ENCODE measurements around the gene CTSA.

CTSA gene

GRCh38 chr20:45938727-45939438 lies 47.7 kb downstream of the CTSA start:
- no peak for DNase-seq (ENCODE audit: low read depth)

DNA sequence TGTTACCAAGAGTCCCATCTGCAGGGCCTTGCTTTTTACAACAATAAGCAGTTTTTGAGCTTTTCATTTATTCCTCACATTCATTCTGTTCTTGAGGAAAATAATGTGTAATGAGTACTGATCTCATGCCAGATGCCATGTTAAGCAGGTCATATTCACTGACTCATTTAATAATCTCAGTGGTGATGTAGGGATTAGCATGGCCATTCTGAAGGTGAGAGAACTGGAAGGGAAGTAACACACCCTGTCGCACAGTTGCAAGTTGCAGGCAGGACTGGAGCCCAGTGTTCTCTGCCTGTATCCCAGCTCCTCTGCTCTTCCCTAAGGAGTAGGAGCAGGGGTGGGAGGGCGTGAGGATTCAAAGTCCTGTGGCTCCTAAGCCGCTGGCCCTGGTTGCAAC lies 48.9 kb downstream of the CTSA start:
- no peak for DNase-seq (ENCODE audit: low read depth)

DNA sequence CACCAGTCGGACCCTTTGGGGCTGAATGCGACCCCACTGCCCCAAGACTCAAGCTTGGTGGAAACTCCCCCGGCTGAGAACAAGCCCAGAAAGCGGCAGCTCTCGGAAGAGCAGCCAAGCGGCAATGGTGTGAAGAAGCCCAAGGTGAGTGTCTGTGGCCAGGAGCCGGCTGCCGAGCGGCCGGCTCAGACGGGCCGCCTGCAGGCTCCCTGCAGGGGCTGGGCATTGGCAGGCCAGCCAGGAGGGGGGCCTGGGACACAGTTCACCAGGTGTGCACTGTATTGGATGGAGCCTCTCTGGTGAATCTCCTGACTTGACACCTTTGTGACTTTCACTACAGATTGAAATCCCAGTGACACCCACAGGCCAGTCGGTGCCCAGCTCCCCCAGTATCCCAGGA lies 49.3 kb downstream of the CTSA start:
- no peak for DNase-seq (ENCODE audit: low read depth)

DNA sequence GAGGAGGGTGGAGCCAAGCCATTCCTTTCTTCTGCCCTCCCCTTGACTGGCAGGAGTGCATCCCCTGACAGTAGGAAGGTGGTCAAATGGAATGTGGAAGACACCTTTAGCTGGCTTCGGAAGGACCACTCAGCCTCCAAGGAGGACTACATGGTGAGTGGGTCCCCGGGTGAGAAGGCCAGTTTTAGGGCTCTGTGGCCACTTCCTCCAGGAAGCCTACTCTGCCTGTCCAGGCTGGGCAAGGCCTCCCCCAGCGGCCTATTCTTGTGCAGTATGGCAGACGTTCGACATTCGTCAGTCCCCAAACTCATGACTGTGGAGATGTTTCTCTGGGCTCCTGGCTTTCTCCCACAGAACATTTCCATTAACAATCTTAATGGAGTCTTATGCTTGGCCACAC lies 52.5 kb downstream of the CTSA start:
- no peak for DNase-seq (ENCODE audit: low read depth)

DNA sequence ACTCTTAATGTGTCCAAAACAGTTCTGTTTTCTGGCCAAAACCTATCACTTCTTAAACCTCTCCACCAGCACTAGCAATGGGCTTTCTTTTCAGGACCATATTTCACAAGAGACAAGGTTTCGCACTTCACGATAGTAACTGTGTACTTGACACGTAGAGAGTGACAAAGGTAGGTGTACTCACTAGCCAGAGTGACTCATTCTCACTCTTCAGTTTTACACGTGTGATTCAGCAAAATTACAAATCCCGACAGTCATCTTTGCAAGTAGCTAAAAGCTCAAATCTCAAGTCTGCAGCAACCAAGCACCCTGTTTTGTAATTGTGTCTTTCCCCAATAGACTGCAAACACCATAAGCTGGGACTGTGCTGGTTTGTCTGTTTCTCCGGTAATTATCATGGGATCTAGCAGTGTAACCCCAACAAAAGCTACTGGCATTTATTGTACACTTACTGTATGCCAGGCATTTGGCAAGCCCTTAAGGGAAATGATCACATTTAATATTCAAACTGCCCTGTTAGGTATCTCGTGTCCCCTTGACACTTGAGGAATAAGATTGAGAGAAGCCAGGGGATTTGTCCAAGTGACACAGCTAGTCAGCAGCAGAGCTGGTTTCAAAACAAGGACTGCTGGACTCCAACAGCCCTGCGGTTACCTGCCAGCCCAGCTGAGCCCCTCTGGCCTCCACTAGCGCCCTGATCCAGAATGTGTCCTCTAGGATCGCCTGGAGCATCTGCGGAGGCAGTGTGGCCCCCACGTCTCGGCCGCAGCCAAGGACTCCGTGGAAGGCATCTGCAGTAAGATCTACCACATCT lies 53.2 kb downstream of the CTSA start:
- peak; percentile 81 for DNase-seq (ENCODE audit: low read depth)

DNA sequence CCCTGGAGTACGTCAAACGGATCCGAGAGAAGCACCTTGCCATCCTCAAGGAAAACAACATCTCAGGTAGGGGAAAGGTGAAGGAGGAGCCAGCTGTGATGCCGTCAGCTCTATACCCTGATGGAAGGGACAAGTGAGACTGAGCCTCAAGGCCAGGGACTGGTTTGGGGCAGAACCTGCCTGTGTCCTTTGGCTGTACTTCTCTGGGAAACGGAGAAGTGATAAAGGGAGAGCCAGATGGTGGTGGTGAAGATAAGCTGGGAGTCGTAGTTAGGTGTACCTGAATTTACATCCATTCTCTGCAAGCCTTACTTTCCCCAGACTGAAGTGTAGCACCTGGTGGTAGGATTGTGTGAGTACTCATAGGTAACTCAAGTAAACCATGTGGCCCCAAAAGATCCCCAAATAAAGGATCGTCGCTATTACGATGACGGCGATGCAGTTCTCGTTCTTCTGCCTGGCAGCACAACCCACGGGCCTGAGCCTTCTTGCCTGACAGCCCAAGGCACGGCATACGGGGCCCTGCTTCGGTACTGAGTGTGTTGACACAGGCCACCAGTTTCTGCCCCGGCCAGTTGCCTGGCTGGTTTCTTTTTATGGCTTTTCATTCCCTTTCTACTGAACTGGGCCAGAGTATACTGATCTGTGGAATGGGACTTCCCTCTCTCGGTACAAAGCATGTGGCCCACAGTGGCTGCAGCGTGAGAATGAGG lies 54.0 kb downstream of the CTSA start:
- DNase-seq (ENCODE audit: low read depth), result no peak

GRCh38 chr20:45945678-45946148 lies 54.6 kb downstream of the CTSA start:
- peak; percentile 69 for DNase-seq (ENCODE audit: low read depth)

- peak; percentile 97 for DNase-seq (ENCODE audit: low read depth)
These were observed 55.2 kb downstream of the CTSA start for GRCh38 chr20:45946149-45946970.

DNA sequence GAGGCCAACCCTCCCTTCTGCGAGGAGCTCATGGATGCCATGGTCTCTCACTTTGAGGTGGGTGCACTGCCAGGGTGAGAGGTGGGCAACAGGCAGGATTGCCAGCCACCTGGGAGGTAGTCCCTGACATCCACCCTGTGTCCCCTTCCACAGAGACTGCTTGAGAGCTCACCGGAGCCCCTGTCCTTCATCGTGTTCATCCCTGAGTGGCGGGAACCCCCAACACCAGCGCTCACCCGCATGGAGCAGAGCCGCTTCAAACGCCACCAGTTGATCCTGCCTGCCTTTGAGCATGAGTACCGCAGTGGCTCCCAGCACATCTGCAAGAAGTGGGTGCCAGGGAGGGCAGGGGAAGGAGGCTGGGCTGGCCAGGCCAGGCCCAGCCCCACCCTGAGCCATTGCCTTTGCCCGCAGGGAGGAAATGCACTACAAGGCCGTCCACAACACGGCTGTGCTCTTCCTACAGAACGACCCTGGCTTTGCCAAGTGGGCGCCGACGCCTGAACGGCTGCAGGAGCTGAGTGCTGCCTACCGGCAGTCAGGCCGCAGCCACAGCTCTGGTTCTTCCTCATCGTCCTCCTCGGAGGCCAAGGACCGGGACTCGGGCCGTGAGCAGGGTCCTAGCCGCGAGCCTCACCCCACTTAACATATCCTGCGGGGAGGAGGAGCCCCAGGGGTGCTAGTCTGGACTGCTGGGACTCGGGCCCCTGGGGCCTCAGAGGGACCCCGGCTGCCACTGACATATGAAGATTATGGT lies 56.2 kb downstream of the CTSA start:
- no peak for DNase-seq (ENCODE audit: low read depth)

DNA sequence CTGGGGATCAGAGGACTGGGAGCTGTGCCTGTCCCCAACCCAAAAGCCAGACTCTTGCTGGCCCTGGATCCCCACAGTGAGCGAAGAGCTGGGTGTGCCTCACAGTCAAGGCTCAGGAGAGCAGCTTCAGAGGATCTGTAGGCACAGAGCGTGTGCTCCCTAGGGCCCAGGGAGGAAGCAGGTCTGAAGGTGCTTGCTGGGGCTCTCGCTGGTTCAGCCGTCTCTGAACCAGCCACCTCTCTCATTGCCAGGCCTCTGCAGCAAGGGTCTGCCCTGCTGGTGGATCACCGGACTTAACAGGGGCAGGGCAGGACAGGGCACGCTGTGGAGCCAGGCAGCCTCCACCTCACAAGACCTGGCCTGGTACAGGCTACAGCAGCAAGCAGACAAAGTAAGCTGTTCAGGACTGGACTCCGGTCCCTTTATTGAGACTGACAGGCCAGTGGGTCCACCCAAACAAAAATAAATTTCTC lies 57.2 kb downstream of the CTSA start:
- DNase-seq (ENCODE audit: low read depth), result no peak

Data from iris pigment epithelial cell (primary cell).